IMR-90 (cell line): ENCODE data around the gene FBXW7. TPM values are rescaled to one million over a fixed set of nuclear protein-coding genes. Genes with fewer than 3 reads are reported as not detected.

ENCODE experiments used
- ATAC-seq: fragments of 200-7000 bp; cut with Tn5 transposase; 2 replicates; pipeline ENCODE4 v1.9.1; 2020; ENCODE audit warnings: low read depth, mild to moderate bottlenecking, moderate library complexity
- BruUV-seq: library from RNA; stranded (reverse); fragments of 400-500 nt; replicated peaks from 2 replicates; lab custom pipeline; 2021; lab: Mats Ljungman, UMichigan
- CTCF ChIA-PET: fragments of 300-600 bp; formaldehyde crosslinking; extraction: SDS; loops from one replicate; lab custom pipeline; 2021; ENCODE audit warnings: antibody characterized with exemption; lab: Yijun Ruan, JAX
- POLR2A ChIA-PET: fragments of 300-600 bp; sonication (Branson Sonifier 250); formaldehyde crosslinking; loops from one replicate; lab custom pipeline; 2022; ENCODE audit warnings: antibody characterized with exemption; ENCODE audit not compliant: unreplicated experiment; lab: Charles Lee
- DNase-seq: peaks from one replicate; pipeline ENCODE4 v3.0.0; 2013
- H2AFZ ChIP-seq: replicated peaks from 2 replicates; pipeline ENCODE3; 2013; ENCODE audit warnings: low read length, mild to moderate bottlenecking; ENCODE audit not compliant: poor library complexity
- H2AK5ac ChIP-seq: 2 replicates; pipeline ENCODE4 v1.6.1; 2013; ENCODE audit warnings: low read depth, low read length, inconsistent platforms
- H2AK9ac ChIP-seq: replicated peaks from 2 replicates; pipeline ENCODE3; 2013; ENCODE audit warnings: mild to moderate bottlenecking, low read depth, low read length, moderate library complexity; ENCODE audit not compliant: poor library complexity
- H2BK120ac ChIP-seq: 2 replicates; pipeline ENCODE4 v1.6.1; 2013; ENCODE audit warnings: low read depth, low read length, inconsistent platforms
- H2BK15ac ChIP-seq: 3 replicates; pipeline ENCODE4 v1.6.1; 2013; ENCODE audit warnings: low read depth, low read length, inconsistent platforms
- H2BK20ac ChIP-seq: 2 replicates; pipeline ENCODE4 v1.6.1; 2013; ENCODE audit warnings: low read depth, mild to moderate bottlenecking, inconsistent platforms, low read length, moderate library complexity
- H2BK5ac ChIP-seq: 2 replicates; pipeline ENCODE4 v1.6.1; 2013; ENCODE audit warnings: mild to moderate bottlenecking, low read depth, low read length, inconsistent platforms; ENCODE audit not compliant: poor library complexity, severe bottlenecking
- H3K14ac ChIP-seq: replicated peaks from 2 replicates; pipeline ENCODE4 v1.6.1; 2013; ENCODE audit warnings: low read depth, low read length, inconsistent platforms
- H3K18ac ChIP-seq: 2 replicates; pipeline ENCODE4 v1.6.1; 2013; ENCODE audit warnings: low read depth, low read length, control low read depth
- H3K23ac ChIP-seq: 2 replicates; pipeline ENCODE4 v1.6.1; 2013; ENCODE audit warnings: low read depth, low read length, inconsistent platforms
- H3K27ac ChIP-seq: 2 replicates; pipeline ENCODE4 v1.5.1; 2013; ENCODE audit warnings: mild to moderate bottlenecking, control low read depth, low read length; ENCODE audit not compliant: insufficient read depth
- H3K27me3 ChIP-seq: 2 replicates; pipeline ENCODE4 v1.6.1; 2013; ENCODE audit warnings: low read length; ENCODE audit not compliant: control insufficient read depth, insufficient read depth
- H3K36me3 ChIP-seq: 2 replicates; pipeline ENCODE4 v1.6.1; 2013; ENCODE audit warnings: low read length, mixed read lengths; ENCODE audit not compliant: control insufficient read depth, insufficient read depth
- H3K4ac ChIP-seq: 2 replicates; pipeline ENCODE4 v1.6.1; 2013; ENCODE audit warnings: low read depth, low read length, inconsistent platforms
- H3K4me1 ChIP-seq: 2 replicates; pipeline ENCODE4 v1.6.1; 2013; ENCODE audit warnings: low read length, mixed read lengths; ENCODE audit not compliant: control insufficient read depth, insufficient read depth
- H3K4me2 ChIP-seq: 2 replicates; pipeline ENCODE4 v1.6.1; 2013; ENCODE audit warnings: low read depth, mild to moderate bottlenecking, control low read depth, low read length, moderate library complexity
- H3K4me3 ChIP-seq: 2 replicates; pipeline ENCODE4 v1.5.1; 2013; ENCODE audit warnings: low read depth, mild to moderate bottlenecking, control low read depth, low read length, moderate library complexity; ENCODE audit not compliant: insufficient read depth
- H3K56ac ChIP-seq: 2 replicates; pipeline ENCODE4 v1.6.1; 2013; ENCODE audit warnings: low read length, inconsistent platforms; ENCODE audit not compliant: insufficient read depth; ENCODE audit errors: extremely low read depth
- H3K79me1 ChIP-seq, 2 experiments: 2 replicates each; pipeline ENCODE4 v1.6.1; 2013; ENCODE audit warnings: low read length in 2 of 2, inconsistent platforms in 1 of 2, low read depth in 1 of 2
- H3K9ac ChIP-seq: 2 replicates; pipeline ENCODE4 v1.6.1; 2013; ENCODE audit warnings: low read depth, low read length, control low read depth
- H3K9me1 ChIP-seq: 2 replicates; pipeline ENCODE4 v1.6.1; 2013; ENCODE audit warnings: low read length, inconsistent platforms; ENCODE audit not compliant: insufficient read depth
- H3K9me3 ChIP-seq: 2 replicates; pipeline ENCODE4 v1.6.1; 2013; ENCODE audit warnings: low read length; ENCODE audit not compliant: control insufficient read depth, insufficient read depth
- H4K20me1 ChIP-seq: 2 replicates; pipeline ENCODE4 v1.6.1; 2013; ENCODE audit warnings: low read length, inconsistent platforms; ENCODE audit not compliant: insufficient read depth
- H4K5ac ChIP-seq: 2 replicates; pipeline ENCODE4 v1.6.1; 2013; ENCODE audit warnings: mild to moderate bottlenecking, low read depth, low read length, control low read depth
- H4K8ac ChIP-seq, 2 experiments: 2 replicates each; pipeline ENCODE4 v1.6.1; 2013; ENCODE audit warnings: low read depth in 2 of 2, low read length in 2 of 2, control low read depth in 1 of 2, inconsistent platforms in 1 of 2
- H4K91ac ChIP-seq: 2 replicates; pipeline ENCODE4 v1.6.1; 2013; ENCODE audit warnings: low read depth, low read length, inconsistent platforms; ENCODE audit not compliant: insufficient read depth
- POLR2A ChIP-seq: IDR thresholded peaks from 2 replicates; pipeline ENCODE4 v1.6.1; 2012; ENCODE audit warnings: mild to moderate bottlenecking, low read depth, low read length
- RFX5 ChIP-seq: IDR thresholded peaks from 2 replicates; pipeline ENCODE4 v1.8.0; 2012; ENCODE audit warnings: low read depth, mild to moderate bottlenecking, low read length, moderate library complexity
- WGBS, 2 experiments: methylation state at CpG; one replicate each; pipeline versions ENCODE4 v1.1.5 to v1.1.7; 2013; ENCODE audit warnings: missing lambda C conversion rate in 2 of 2; ENCODE audit not compliant: insufficient read length in 1 of 2; ENCODE audit errors: extremely low coverage in 2 of 2; 5-methylcytosine and 5-hydroxymethylcytosine counted together
- dilution Hi-C: fragments of 300-500 bp; cut with HindIII; formaldehyde crosslinking; loops from one replicate; pipeline ENCODE4 v1.14.3; 2018; ENCODE audit warnings: low sequenced_read_pairs; ENCODE audit not compliant: unreplicated experiment
- in situ Hi-C: fragments of 300-500 bp; cut with MboI; formaldehyde crosslinking; loops from 3 replicates; pipeline ENCODE4 v1.14.3; 2019; ENCODE audit warnings: low sequenced_read_pairs, inconsistent platforms, mixed read lengths
- intact Hi-C: fragments of 100-400 bp; cut with micrococcal nuclease; formaldehyde crosslinking; loops from 2 replicates; pipeline ENCODE4 v1.10.0; 2022
- polyA plus RNA-seq, 3 experiments: library from polyadenylated mRNA; depleted of rRNA; stranded (reverse); fragments of >200 nt; gene quantifications; 2 replicates each; pipeline ENCODE4 v1.2.3, GENCODE V29; 2012; ENCODE audit warnings: low replicate concordance in 1 of 3
- total RNA-seq: library from RNA; depleted of rRNA; stranded (reverse); fragments of >200 nt; gene quantifications from 2 replicates; pipeline ENCODE4 v1.2.3, GENCODE V29; 2012

FBXW7 gene
- total and polyA plus RNA-seq, 2 of the 4 experiments (the other 2 are of a cell fraction): 7.2 to 27.4 TPM

GRCh38 chr4:152458801-152459302, 77.0 kb downstream of the FBXW7 start:
- H3K36me3 ChIP-seq: no peaks in the 10 kb centered on the region
- H2BK20ac ChIP-seq: no peak overlapping the region
- no peak overlapping the region for H3K4ac ChIP-seq
- H3K23ac ChIP-seq: no peak overlapping the region
- no TSS peak for BruUV-seq
- H3K14ac ChIP-seq: peak overlapping the region; percentile 8; the same call in 1 of the 2 replicates
- ATAC-seq: peak; percentile 34; the same call in 1 of the 2 replicates
- intact Hi-C loops (no loop called here), in situ Hi-C loops (no loop called here), dilution Hi-C loops (no loop called here)
- H2BK5ac ChIP-seq: peak overlapping the region; percentile 28
- H3K27me3 ChIP-seq: no peaks in the 10 kb centered on the region
- H3K9me3 ChIP-seq: no peaks in the 10 kb centered on the region
- H2BK15ac ChIP-seq: no peak overlapping the region; the same call in 2 of the 3 replicates
- H3K4me2 ChIP-seq: peak overlapping the region; percentile 39; the same call in 1 of the 2 replicates
- WGBS, 2 experiments: 86% methylated on average over 1 of the region's 1 CpG; no CpG with 5 or more reads in 1 of the 2 experiments
- peak overlapping the region; percentile 81; the same call in 1 of the 2 replicates for H3K18ac ChIP-seq
- H3K56ac ChIP-seq: no peak overlapping the region
- H3K9me1 ChIP-seq: no peaks in the 10 kb centered on the region
- ChIA-PET CTCF (interaction anchor here (1.5 kb wide), 1 partner anchor 9 kb away, joined by 3 read pairs; no protein-coding TSS in a partner anchor), POLR2A (no interaction called here)
- no peak overlapping the region for H2AFZ ChIP-seq
- no peak overlapping the region for H2AK9ac ChIP-seq
- no peak overlapping the region for H4K91ac ChIP-seq
- peaks cover 20 to 37% of the 10 kb centered on the region in 2 experiments for H3K79me1 ChIP-seq
- H3K4me3 ChIP-seq: no peak overlapping the region
- no peak overlapping the region for H4K8ac ChIP-seq
- H3K4me1 ChIP-seq: peaks cover 9% of the 10 kb centered on the region
- peak; percentile 16 for DNase-seq
- TF ChIP-seq RFX5 (no peak), POLR2A (no peak)
- peak overlapping the region; percentile 16; the same call in 1 of the 2 replicates for H2BK120ac ChIP-seq
- peak overlapping the region; percentile 84; the same call in 1 of the 2 replicates for H4K5ac ChIP-seq
- H2AK5ac ChIP-seq: no peak overlapping the region
- H3K9ac ChIP-seq: no peak overlapping the region
- no peaks in the 10 kb centered on the region for H4K20me1 ChIP-seq
- H3K27ac ChIP-seq: no peak overlapping the region
